BJ (cell line): Measurements from ENCODE around the gene DBN1. TPM values are rescaled to one million over a fixed set of nuclear protein-coding genes. Genes with fewer than 3 reads are reported as not detected.

Experiments
- CTCF ChIA-PET: fragments of 350-600 bp; formaldehyde crosslinking; extraction: SDS; loops from one replicate; lab custom pipeline; 2021; ENCODE audit warnings: antibody characterized with exemption, inconsistent platforms; lab: Yijun Ruan, JAX
- POLR2A ChIA-PET: fragments of 300-600 bp; sonication (Branson Sonifier 250); formaldehyde crosslinking; extraction: SDS; loops from one replicate; lab custom pipeline; 2021; ENCODE audit warnings: antibody characterized with exemption; lab: Charles Lee
- DNase-seq: peaks from one replicate; pipeline ENCODE4 v3.0.0-alpha.2; 2011; ENCODE audit warnings: low read depth
- H3K27me3 ChIP-seq: 2 replicates; pipeline ENCODE4 v1.6.0; 2011; ENCODE audit warnings: low read length; ENCODE audit not compliant: control insufficient read depth, insufficient read depth
- H3K36me3 ChIP-seq: 2 replicates; pipeline ENCODE4 v1.5.1; 2011; ENCODE audit warnings: low read length; ENCODE audit not compliant: control insufficient read depth, insufficient read depth
- H3K4me3 ChIP-seq: 2 replicates; pipeline ENCODE4 v1.5.1; 2011; ENCODE audit warnings: low read depth, mild to moderate bottlenecking, control low read depth, low read length
- CTCF ChIP-seq: IDR thresholded peaks from 2 replicates; pipeline ENCODE4 v1.5.1; 2011; ENCODE audit warnings: low read depth, mild to moderate bottlenecking, control low read depth, inconsistent platforms, low read length, moderate library complexity; ENCODE audit not compliant: insufficient read depth
- polyA plus RNA-seq: library from polyadenylated mRNA; depleted of rRNA; stranded (reverse); fragments of >200 nt; gene quantifications from 2 replicates; pipeline ENCODE4 v1.2.3, GENCODE V29; 2011

DBN1 gene
- polyA plus RNA-seq, 1 experiment = 176 TPM

DNA sequence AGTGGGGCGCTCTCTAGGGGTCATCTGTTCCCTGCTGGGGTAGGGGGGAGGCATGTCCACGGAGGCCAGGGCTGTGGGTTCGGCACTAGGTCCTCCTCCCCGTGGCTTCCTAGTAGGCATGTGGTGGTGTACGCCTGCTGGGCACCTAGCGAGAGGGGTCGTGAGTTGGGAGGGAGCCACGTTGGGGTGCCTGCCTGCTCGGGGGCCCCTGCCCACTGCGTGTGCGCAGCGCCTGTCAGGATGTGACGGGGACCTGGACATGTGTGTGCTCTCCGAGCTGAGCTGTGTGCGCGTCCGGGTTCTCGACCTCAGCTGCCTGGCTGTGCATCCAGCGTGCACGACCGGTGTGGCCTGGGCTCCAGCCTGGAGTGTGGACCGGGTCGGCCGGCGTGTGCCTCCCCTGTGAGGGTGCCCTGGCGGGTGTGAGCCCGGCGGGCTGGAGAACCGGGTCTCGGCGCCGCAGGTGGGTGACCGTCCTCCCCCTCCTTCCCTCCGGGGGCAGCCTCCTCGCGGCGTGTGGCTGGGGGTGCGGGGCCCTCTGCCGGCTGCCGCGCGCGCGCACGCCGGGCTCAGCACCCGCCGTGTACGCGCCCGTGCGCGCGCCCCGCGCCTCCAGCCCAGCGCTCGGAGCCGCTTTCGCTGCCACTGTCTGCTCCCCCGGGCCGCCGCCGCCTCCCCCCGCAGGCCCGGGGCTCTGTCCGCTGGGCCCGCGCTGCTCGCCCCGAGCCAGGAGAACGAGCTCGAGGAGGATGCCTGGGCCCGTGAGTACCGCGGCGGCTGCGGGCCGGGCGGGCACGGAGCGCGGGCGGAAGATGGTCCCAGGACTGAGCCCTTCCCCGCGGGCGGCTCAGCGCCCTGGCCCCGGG is 27.0 kb downstream of the DBN1 start, which contains the start of gene PRR7:
PRR7 (plus strand) TSS at position 615 of the 866 bp plus-strand sequence. CDS start 8,254 bp downstream, outside the sequence.
- Histone ChIP-seq H3K27me3 (no peaks in the 10 kb centered on the region), H3K4me3 (peak within 1 kb of the TSS; percentile 72), H3K36me3 (peaks cover 2% of the 10 kb centered on the region; the same call in 1 of the 2 replicates)
- ChIA-PET POLR2A (interaction anchor here (1.0 kb wide), 1 partner anchor 19 kb away, joined by 3 read pairs; the partner anchor contains the start of gene GRK6), CTCF (interaction anchor here (0.7 to 18.6 kb wide), 6 partner anchors 9 to 128 kb away, joined by 4 to 352 read pairs (median 10); partner anchors contain the start of genes F12 and PFN3)
- no peak for TF ChIP-seq CTCF
- DNase-seq = no peak

GRCh38 chr5:177445917-177446199 is 27.6 kb downstream of the DBN1 start:
- no peaks in the 10 kb centered on the region for H3K27me3 ChIP-seq
- POLR2A ChIA-PET = no interaction called here
- CTCF ChIA-PET = interaction anchor here (0.7 to 18.6 kb wide), 6 partner anchors 9 to 128 kb away, joined by 4 to 352 read pairs (median 10); partner anchors contain the start of genes F12 and PFN3
- peak overlapping the region; percentile 72 for H3K4me3 ChIP-seq
- TF ChIP-seq CTCF = no peak
- no peak for DNase-seq
- H3K36me3 ChIP-seq = peaks cover 5% of the 10 kb centered on the region; the same call in 1 of the 2 replicates

DNA sequence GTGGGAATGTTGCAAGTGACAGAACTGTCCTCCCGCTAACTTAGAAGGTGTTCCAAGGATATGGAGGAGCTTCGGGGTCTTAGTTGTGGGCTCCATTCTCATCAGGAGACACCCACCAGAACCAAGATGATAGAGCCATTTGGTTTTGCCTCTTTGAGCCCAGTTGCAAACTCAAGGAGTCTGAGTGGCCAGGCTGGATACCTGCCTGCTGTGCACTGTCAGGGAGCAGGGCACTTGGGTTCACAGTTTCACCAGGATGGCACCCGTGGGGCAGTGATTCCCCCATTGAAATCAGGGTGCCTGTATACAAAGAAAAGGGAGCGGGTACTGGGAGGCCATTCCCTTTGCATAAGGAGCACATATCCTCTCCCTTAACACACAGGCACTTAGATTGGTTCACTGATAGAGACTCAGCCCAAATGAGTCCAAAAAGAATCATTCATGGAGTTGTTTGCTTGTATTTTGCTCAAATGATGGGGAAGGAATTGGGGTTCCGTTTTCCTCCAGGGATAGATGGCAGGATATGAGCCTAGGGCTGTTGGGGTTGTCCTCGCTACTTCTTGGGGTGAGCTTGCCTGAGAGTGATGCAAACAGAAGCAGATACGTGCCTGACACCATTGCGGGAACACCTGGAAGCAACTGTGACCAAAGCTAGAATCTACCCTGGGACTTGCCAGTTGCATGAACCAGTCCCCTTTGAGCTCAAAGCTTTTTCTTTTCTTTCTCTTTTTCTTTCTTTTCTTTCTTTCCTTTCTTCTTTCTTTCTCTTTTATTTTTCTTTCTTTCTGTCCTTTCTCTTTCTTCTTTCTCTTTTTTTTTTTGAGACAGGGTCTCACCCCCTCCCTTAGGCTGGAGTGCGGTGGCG is 28.1 kb downstream of the DBN1 start:
- no peak for TF ChIP-seq CTCF
- CTCF ChIA-PET = interaction anchor here (0.7 to 18.6 kb wide), 7 partner anchors 9 to 127 kb away, joined by 4 to 352 read pairs (median 12); partner anchors contain the start of genes F12 and PFN3
- POLR2A ChIA-PET = no interaction called here
- no peak for DNase-seq
- Histone ChIP-seq H3K36me3 (peaks cover 5% of the 10 kb centered on the region; the same call in 1 of the 2 replicates), H3K4me3 (no peak overlapping the region), H3K27me3 (no peaks in the 10 kb centered on the region)

DNA sequence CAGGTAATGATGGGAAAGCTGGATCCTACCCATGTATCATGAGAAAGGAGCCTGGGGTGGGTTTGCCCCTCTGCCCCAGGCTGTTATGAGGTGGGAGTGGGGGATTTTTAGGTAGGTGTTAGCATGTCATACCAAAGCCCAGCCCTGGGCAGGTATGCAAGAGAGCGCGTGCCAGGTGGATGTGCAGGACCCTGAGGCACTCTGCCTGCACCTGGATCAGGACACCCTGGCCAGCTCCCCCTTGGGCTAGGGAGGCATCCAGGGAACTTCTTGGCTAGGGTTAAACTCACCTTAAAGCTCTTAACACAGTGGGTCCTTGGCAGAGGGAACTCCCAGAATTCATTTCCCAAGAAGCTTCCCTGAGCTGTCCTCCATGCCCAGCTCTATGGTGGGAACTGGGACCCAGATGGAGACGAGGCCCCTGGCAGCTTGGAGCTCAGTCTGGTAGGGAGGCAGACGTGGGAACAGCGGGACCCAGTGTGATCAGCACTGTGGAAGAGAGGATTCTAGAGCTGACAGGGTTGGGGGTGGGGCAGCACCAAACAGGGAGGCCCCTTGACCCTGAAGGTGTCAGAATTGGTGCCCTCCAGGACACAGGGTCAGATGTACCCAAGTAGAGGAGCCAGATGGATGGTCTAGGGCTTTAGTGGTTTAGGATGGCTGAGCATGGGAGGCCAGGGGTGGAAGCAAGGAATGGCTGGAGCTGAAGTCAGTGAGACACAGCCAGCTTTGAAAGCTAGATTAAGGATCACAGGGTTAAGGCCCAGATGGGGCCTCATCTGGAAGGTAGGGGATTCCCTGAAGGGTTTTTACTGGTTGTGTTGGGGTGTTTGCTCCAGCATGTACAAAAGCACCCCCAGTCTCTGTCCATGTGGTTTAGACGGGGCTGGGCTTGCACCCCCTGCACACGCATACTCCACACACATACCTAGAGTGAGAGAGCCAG is 29.1 kb downstream of the DBN1 start:
- CTCF ChIA-PET = interaction anchor here (1.5 to 18.6 kb wide), 4 partner anchors 10 to 126 kb away, joined by 6 to 352 read pairs (median 114); partner anchors contain the start of genes F12 and PFN3
- POLR2A ChIA-PET = no interaction called here

More for the DNA sequence above, 29.1 kb downstream of the DBN1 start:
- DNase-seq = no peak
- peaks cover 6% of the 10 kb centered on the region; the same call in 1 of the 2 replicates for H3K36me3 ChIP-seq
- no peak overlapping the region for H3K4me3 ChIP-seq
- H3K27me3 ChIP-seq = no peaks in the 10 kb centered on the region
- no peak for TF ChIP-seq CTCF
